SK-N-SH (cell line): Measurements from ENCODE around the gene STIM1. TPM values are rescaled to one million over a fixed set of nuclear protein-coding genes. Genes with fewer than 3 reads are reported as not detected.

Source experiments
- CTCF ChIA-PET: fragments of 300-600, 350-600 bp; formaldehyde crosslinking; extraction: SDS; loops from one replicate; lab custom pipeline; 2021; lab: Yijun Ruan, JAX
- POLR2A ChIA-PET: fragments of 350-600 bp; sonication (Branson Sonifier 250); formaldehyde crosslinking; extraction: SDS; loops from one replicate; lab custom pipeline; 2020; ENCODE audit warnings: antibody characterized with exemption, inconsistent platforms; lab: Yijun Ruan, JAX
- DNase-seq: peaks from one replicate; pipeline ENCODE4 v3.0.0; 2012
- H2AFZ ChIP-seq: fragments of 200-600 bp; sonication (generic); 2 replicates; pipeline ENCODE4 v1.8.1; 2016; ENCODE audit warnings: antibody characterized with exemption, mild to moderate bottlenecking, low read depth
- H3F3A ChIP-seq: fragments of 200-600 bp; sonication (generic); replicated peaks from 2 replicates; pipeline ENCODE3; 2016; ENCODE audit warnings: antibody characterized with exemption, mild to moderate bottlenecking; ENCODE audit not compliant: insufficient read depth
- H3K27ac ChIP-seq, 2 experiments: fragments of 200-500 bp in 1 of 2; fragments of 200-600 bp in 1 of 2; sonication (Bioruptor generic) in 1 of 2; sonication (generic), shearing (Covaris generic) in 1 of 2; 2 replicates each; pipeline versions ENCODE4 v1.5.1 to v1.6.1; 2014 to 2016; ENCODE audit warnings: low read depth in 2 of 2, inconsistent platforms in 1 of 2, low read length in 1 of 2, mild to moderate bottlenecking in 1 of 2, mixed read lengths in 1 of 2
- H3K27me3 ChIP-seq: fragments of 200-600 bp; sonication (generic), shearing (Covaris generic); 2 replicates; pipeline ENCODE4 v1.6.1; 2016; ENCODE audit warnings: mixed run types; ENCODE audit not compliant: insufficient read depth
- H3K36me3 ChIP-seq, 2 experiments: fragments of 200-500 bp in 1 of 2; fragments of 200-600 bp in 1 of 2; sonication (Bioruptor generic) in 1 of 2; sonication (generic) in 1 of 2; replicated peaks in 1 of 2; 2 replicates each; pipeline versions ENCODE3 to v1.5.1; 2014 to 2016; ENCODE audit warnings: low read length in 1 of 2, mild to moderate bottlenecking in 1 of 2; ENCODE audit not compliant: insufficient read depth in 2 of 2, control insufficient read depth in 1 of 2
- H3K4me1 ChIP-seq, 2 experiments: fragments of 200-500 bp in 1 of 2; fragments of 200-600 bp in 1 of 2; sonication (Bioruptor generic) in 1 of 2; sonication (generic), shearing (Covaris generic) in 1 of 2; 2 replicates each; pipeline versions ENCODE4 v1.5.1 to v1.6.1; 2014 to 2016; ENCODE audit warnings: low read depth in 1 of 2, low read length in 1 of 2, mixed run types in 1 of 2; ENCODE audit not compliant: insufficient read depth in 2 of 2, control insufficient read depth in 1 of 2
- H3K4me2 ChIP-seq: fragments of 200-600 bp; sonication (generic), shearing (Covaris generic); 2 replicates; pipeline ENCODE4 v1.6.1; 2017; ENCODE audit warnings: mixed run types
- H3K4me3 ChIP-seq, 2 experiments: fragments of 200-500 bp in 1 of 2; fragments of 200-600 bp in 1 of 2; sonication (Bioruptor generic) in 1 of 2; sonication (generic), shearing (Covaris generic) in 1 of 2; 2 replicates each; pipeline versions ENCODE4 v1.5.1 to v1.8.1; 2014 to 2016; ENCODE audit warnings: low read depth in 2 of 2, inconsistent platforms in 1 of 2, low read length in 1 of 2, mild to moderate bottlenecking in 1 of 2, mixed read lengths in 1 of 2, moderate library complexity in 1 of 2
- H3K79me2 ChIP-seq: fragments of 200-600 bp; sonication (generic); 2 replicates; pipeline ENCODE4 v1.8.1; 2017; ENCODE audit warnings: mild to moderate bottlenecking; ENCODE audit not compliant: insufficient read depth
- H3K9ac ChIP-seq: fragments of 200-600 bp; sonication (generic); 2 replicates; pipeline ENCODE4 v1.6.1; 2017; ENCODE audit warnings: mixed run types
- H3K9me2 ChIP-seq: fragments of 200-600 bp; sonication (generic); 2 replicates; pipeline ENCODE4 v1.6.1; 2017; ENCODE audit warnings: mixed run types
- H3K9me3 ChIP-seq: fragments of 200-600 bp; sonication (generic); 2 replicates; pipeline ENCODE4 v1.6.1; 2017; ENCODE audit warnings: mixed run types, mild to moderate bottlenecking, moderate library complexity
- H4K20me1 ChIP-seq: fragments of 200-600 bp; sonication (generic); 2 replicates; pipeline ENCODE4 v1.6.1; 2017; ENCODE audit warnings: mild to moderate bottlenecking, mixed run types; ENCODE audit not compliant: insufficient read depth
- CHD2 ChIP-seq: fragments of 150-350 bp; IDR thresholded peaks from 2 replicates; pipeline ENCODE4 v1.6.1; 2018; ENCODE audit warnings: low read length; ENCODE audit not compliant: partially characterized antibody
- EP300 ChIP-seq, 2 experiments: IDR thresholded peaks; 2 replicates each; pipeline versions ENCODE4 v1.4.0 to v1.6.1; 2012; ENCODE audit warnings: borderline replicate concordance in 1 of 2, low read depth in 1 of 2, low read length in 1 of 2
- FOSL2 ChIP-seq: IDR thresholded peaks from 2 replicates; pipeline ENCODE4 v1.4.0; 2012; ENCODE audit warnings: low read depth, mild to moderate bottlenecking, moderate library complexity, borderline replicate concordance
- FOXJ3 ChIP-seq: sonication (generic); formaldehyde crosslinking; IDR thresholded peaks from 2 replicates; pipeline ENCODE4 v1.5.1; 2020; ENCODE audit warnings: mild to moderate bottlenecking, missing genetic modification reagents
- GABPA ChIP-seq: IDR thresholded peaks from 2 replicates; pipeline ENCODE4 v1.4.0; 2012; ENCODE audit warnings: low read depth, mild to moderate bottlenecking
- MEF2A ChIP-seq: IDR thresholded peaks from 2 replicates; pipeline ENCODE4 v1.4.0; 2012; ENCODE audit warnings: low read depth, borderline replicate concordance
- MXI1 ChIP-seq: IDR thresholded peaks from 2 replicates; pipeline ENCODE4 v1.6.1; 2012; ENCODE audit warnings: mild to moderate bottlenecking, low read depth, low read length, improper control_type of control experiment
- PBX3 ChIP-seq: IDR thresholded peaks from 2 replicates; pipeline ENCODE4; 2012
- RFX5 ChIP-seq: IDR thresholded peaks from 2 replicates; pipeline ENCODE4 v1.6.1; 2012; ENCODE audit warnings: mild to moderate bottlenecking, improper control_type of control experiment, low read length
- SIN3A ChIP-seq: IDR thresholded peaks from 2 replicates; pipeline ENCODE4 v1.6.1; 2012; ENCODE audit warnings: low read depth, mild to moderate bottlenecking, low read length, moderate library complexity, borderline replicate concordance
- TAF1 ChIP-seq: IDR thresholded peaks from 2 replicates; pipeline ENCODE4 v1.6.1; 2012; ENCODE audit warnings: low read depth, mild to moderate bottlenecking, low read length, moderate library complexity, borderline replicate concordance
- USF1 ChIP-seq: IDR thresholded peaks from 2 replicates; pipeline ENCODE4 v1.4.0; 2012; ENCODE audit warnings: low read depth, borderline replicate concordance
- WGBS: methylation state at CpG from one replicate; pipeline ENCODE4 v1.1.6; 2017; ENCODE audit warnings: low lambda C conversion rate; 5-methylcytosine and 5-hydroxymethylcytosine counted together
- polyA plus RNA-seq, 3 experiments: library from polyadenylated mRNA; depleted of rRNA; stranded (reverse); fragments of >200 nt; gene quantifications; 2 replicates each; pipeline ENCODE4 v1.2.3, GENCODE V29; 2012

Gene STIM1
- polyA plus RNA-seq, 1 of the 3 experiments (the other 2 are of a cell fraction) = 29.5 TPM

GRCh38 chr11:3929649-3930048 is 74.2 kb downstream of the STIM1 start:
- Histone ChIP-seq H3F3A (peaks cover 6% of the 10 kb centered on the region), H2AFZ (no peak overlapping the region), H3K36me3 (no peaks in the 10 kb centered on the region), H3K9me3 (no peaks in the 10 kb centered on the region), H3K4me3 (no peak overlapping the region), H3K9ac (no peak overlapping the region), H3K9me2 (no peaks in the 10 kb centered on the region), H3K27me3 (no peaks in the 10 kb centered on the region), H3K4me2 (no peak overlapping the region), H3K27ac (no peak overlapping the region), H3K4me1 (peaks cover 0 to 16% of the 10 kb centered on the region in 2 experiments; a peak in 2 of 4 replicates), H3K79me2 (no peaks in the 10 kb centered on the region; the same call in 1 of the 2 replicates), H4K20me1 (no peaks in the 10 kb centered on the region)
- TF ChIP-seq GABPA = no peak
- no peak for TF ChIP-seq USF1
- no peak for TF ChIP-seq FOSL2
- TF ChIP-seq SIN3A = no peak
- ChIA-PET CTCF (interaction anchor here (0.9 to 1.3 kb wide), 4 partner anchors 74 to 143 kb away, joined by 3 to 6 read pairs (median 4); partner anchors contain the start of gene STIM1), POLR2A (no interaction called here)
- 92% methylated on average over 8 of the region's 8 CpGs for WGBS
- DNase-seq = no peak

GRCh38 chr11:3932698-3933097 is 77.2 kb downstream of the STIM1 start:
- Histone ChIP-seq H3K36me3 (no peaks in the 10 kb centered on the region), H3K9ac (no peak overlapping the region), H4K20me1 (no peaks in the 10 kb centered on the region), H3K79me2 (no peaks in the 10 kb centered on the region; the same call in 1 of the 2 replicates), H3K4me2 (no peak overlapping the region), H3K9me2 (no peaks in the 10 kb centered on the region), H3K27me3 (no peaks in the 10 kb centered on the region), H3F3A (no peaks in the 10 kb centered on the region), H3K27ac (no peak overlapping the region), H3K4me1 (peaks cover 0 to 20% of the 10 kb centered on the region in 2 experiments; a peak in 2 of 4 replicates), H3K9me3 (no peaks in the 10 kb centered on the region), H2AFZ (no peak overlapping the region), H3K4me3 (no peak overlapping the region)
- ChIA-PET POLR2A (no interaction called here), CTCF (interaction anchor here (0.9 to 2.0 kb wide), 4 partner anchors 11 to 126 kb away, joined by 3 to 8 read pairs (median 4); partner anchors contain the start of gene STIM1)
- no peak for TF ChIP-seq EP300 (IDR thresholded peaks at IDR 0.05; ENCODE audit: borderline replicate concordance in 1 of 2, low read depth in 1 of 2, low read length in 1 of 2)
- TF ChIP-seq RFX5 = no peak
- no peak for TF ChIP-seq MEF2A
- no peak for TF ChIP-seq TAF1
- no peak for TF ChIP-seq CHD2
- no peak for TF ChIP-seq MXI1
- no peak for TF ChIP-seq FOXJ3 (CRISPR knock-in tag)
- TF ChIP-seq PBX3 = no peak
- 94% methylated on average over 2 of the region's 2 CpGs for WGBS
- no peak for DNase-seq
